GM23248 (cell line): ENCODE results near the gene ZNF280C. TPM values are rescaled to one million over a fixed set of nuclear protein-coding genes. Genes with fewer than 3 reads are reported as not detected.

Experiments used
- DNase-seq: peaks from one replicate; pipeline ENCODE4 v3.0.0-alpha.2; 2015
- H2AFZ ChIP-seq: fragments of 200-600 bp; sonication (generic); 2 replicates; pipeline ENCODE4 v1.6.1; 2016; ENCODE audit warnings: antibody characterized with exemption
- H3F3A ChIP-seq: fragments of 200-600 bp; sonication (generic); 2 replicates; pipeline ENCODE4 v1.6.1; 2016; ENCODE audit warnings: mild to moderate bottlenecking, antibody characterized with exemption, mixed run types; ENCODE audit not compliant: insufficient read depth
- H3K27ac ChIP-seq: fragments of 200-600 bp; sonication (generic); 2 replicates; pipeline ENCODE4 v1.5.1; 2016; ENCODE audit warnings: mild to moderate bottlenecking
- H3K27me3 ChIP-seq: fragments of 200-600 bp; sonication (generic); replicated peaks from 2 replicates; pipeline ENCODE4 v1.6.1; 2016; ENCODE audit warnings: mild to moderate bottlenecking; ENCODE audit not compliant: insufficient read depth
- H3K36me3 ChIP-seq: fragments of 200-600 bp; sonication (generic); 2 replicates; pipeline ENCODE4 v1.6.1; 2016; ENCODE audit warnings: low read depth, mild to moderate bottlenecking
- H3K4me1 ChIP-seq: fragments of 200-600 bp; sonication (generic); 2 replicates; pipeline ENCODE4 v1.6.1; 2016; ENCODE audit warnings: mild to moderate bottlenecking; ENCODE audit not compliant: insufficient read depth
- H3K4me2 ChIP-seq: fragments of 200-600 bp; sonication (generic); one replicate; pipeline ENCODE4 v1.6.1; 2016; ENCODE audit warnings: mild to moderate bottlenecking; ENCODE audit not compliant: unreplicated experiment
- H3K4me3 ChIP-seq: fragments of 200-600 bp; sonication (generic); 2 replicates; pipeline ENCODE4 v1.5.1; 2016; ENCODE audit warnings: mild to moderate bottlenecking
- H3K79me2 ChIP-seq: fragments of 200-600 bp; sonication (generic); 2 replicates; pipeline ENCODE4 v1.6.1; 2016; ENCODE audit warnings: mild to moderate bottlenecking; ENCODE audit not compliant: insufficient read depth
- H3K9ac ChIP-seq: fragments of 200-600 bp; sonication (generic); 2 replicates; pipeline ENCODE4 v1.6.1; 2016; ENCODE audit warnings: mild to moderate bottlenecking
- H3K9me2 ChIP-seq: fragments of 200-600 bp; sonication (generic); 2 replicates; pipeline ENCODE4 v1.6.1; 2016; ENCODE audit warnings: mixed run types, mild to moderate bottlenecking, moderate library complexity; ENCODE audit not compliant: insufficient read depth
- H3K9me3 ChIP-seq: fragments of 200-600 bp; sonication (generic); one replicate; pipeline ENCODE4 v1.6.1; 2017; ENCODE audit warnings: low read depth
- H4K20me1 ChIP-seq: fragments of 200-600 bp; sonication (generic); 2 replicates; pipeline ENCODE4 v1.6.0; 2016; ENCODE audit not compliant: insufficient read depth
- EZH2 ChIP-seq: fragments of 200-600 bp; sonication (generic); IDR thresholded peaks from 2 replicates; pipeline ENCODE4 v1.6.1; 2018; ENCODE audit warnings: antibody characterized with exemption, mild to moderate bottlenecking; ENCODE audit not compliant: insufficient read depth, poor library complexity, severe bottlenecking
- EZH2phosphoT487 ChIP-seq: fragments of 200-600 bp; sonication (generic); IDR thresholded peaks from 2 replicates; pipeline ENCODE4 v1.6.1; 2018; ENCODE audit warnings: antibody characterized with exemption, moderate library complexity, mild to moderate bottlenecking, low read depth; ENCODE audit not compliant: insufficient read depth
- WGBS, 2 experiments: methylation state at CpG; one replicate each; pipeline ENCODE4 v1.1.6; 2015 to 2017; ENCODE audit warnings: low lambda C conversion rate in 2 of 2, low coverage in 1 of 2; ENCODE audit errors: missing lambda C conversion rate in 2 of 2; 5-methylcytosine and 5-hydroxymethylcytosine counted together
- in situ Hi-C: fragments of 300-500 bp; cut with MboI; formaldehyde crosslinking; loops from 2 replicates; pipeline ENCODE4 v1.15.0; 2020
- polyA plus RNA-seq: library from polyadenylated mRNA; unstranded; fragments of >200 nt; fragmentation: Nextera tagmentation; extraction: Ambion mirVana; gene quantifications from 2 replicates; pipeline ENCODE4 v1.2.1, GENCODE V29; 2016
- total RNA-seq: library from RNA; depleted of rRNA; stranded (reverse); fragments of >200 nt; shearing (Covaris generic); gene quantifications from 2 replicates; pipeline ENCODE4 v1.2.3, GENCODE V29; 2014

The ZNF280C gene
- total and polyA plus RNA-seq, 2 experiments from 2014 or later: 2.0 to 3.4 TPM

GRCh38 chrX:130190801-130191200 is 77.9 kb downstream of the ZNF280C start:
- Histone ChIP-seq H3K27me3 (no peaks in the 10 kb centered on the region), H3K4me2 (no peak overlapping the region), H3K9me3 (no peaks in the 10 kb centered on the region), H2AFZ (no peak overlapping the region), H3K9ac (no peak overlapping the region), H3K4me1 (no peaks in the 10 kb centered on the region), H4K20me1 (no peaks in the 10 kb centered on the region), H3K36me3 (no peaks in the 10 kb centered on the region), H3K27ac (no peak overlapping the region), H3K9me2 (no peaks in the 10 kb centered on the region), H3K4me3 (no peak overlapping the region), H3F3A (no peaks in the 10 kb centered on the region), H3K79me2 (no peaks in the 10 kb centered on the region)
- TF ChIP-seq EZH2 (no peak), EZH2phosphoT487 (no peak)
- 71% methylated on average over 2 of the region's 4 CpGs; no CpG with 5 or more reads in 1 of the 2 experiments for WGBS, 2 experiments
- DNase-seq: no peak
- in situ Hi-C loops: loop anchor here (10.0 to 25.0 kb wide), 2 partner anchors 116 to 254 kb away; no protein-coding TSS in a partner anchor

GRCh38 chrX:130186651-130187050 is 82.0 kb downstream of the ZNF280C start:
- no peak overlapping the region for H3K9ac ChIP-seq
- no peaks in the 10 kb centered on the region for H3K4me1 ChIP-seq
- H3K36me3 ChIP-seq: no peaks in the 10 kb centered on the region
- no peaks in the 10 kb centered on the region for H3K9me2 ChIP-seq
- no peaks in the 10 kb centered on the region for H3K27me3 ChIP-seq
- H3F3A ChIP-seq: no peaks in the 10 kb centered on the region
- no peaks in the 10 kb centered on the region for H3K79me2 ChIP-seq
- no peak overlapping the region for H3K4me3 ChIP-seq
- no peaks in the 10 kb centered on the region for H4K20me1 ChIP-seq
- no peak overlapping the region for H3K4me2 ChIP-seq
- H3K9me3 ChIP-seq: no peaks in the 10 kb centered on the region
- no peak overlapping the region for H3K27ac ChIP-seq
- TF ChIP-seq EZH2 (no peak), EZH2phosphoT487 (no peak)
- H2AFZ ChIP-seq: no peak overlapping the region
- in situ Hi-C loops: loop anchor here (25.0 kb wide), 1 partner anchor 249 kb away; no protein-coding TSS in a partner anchor
- WGBS, 2 experiments: 26 to 29% methylated on average over 3 of the region's 4 CpGs
- DNase-seq: no peak

- H3K27ac ChIP-seq: no peak overlapping the region
- H2AFZ ChIP-seq: no peak overlapping the region
- 14 to 23% methylated on average over 2 of the region's 2 CpGs for WGBS, 2 experiments
- no peaks in the 10 kb centered on the region for H3K9me3 ChIP-seq
- no peaks in the 10 kb centered on the region for H3K9me2 ChIP-seq
- no peak overlapping the region for H3K4me2 ChIP-seq
- no peaks in the 10 kb centered on the region for H3K36me3 ChIP-seq
- no peaks in the 10 kb centered on the region for H4K20me1 ChIP-seq
- H3F3A ChIP-seq: no peaks in the 10 kb centered on the region
- H3K9ac ChIP-seq: no peak overlapping the region
- in situ Hi-C loops: loop anchor here (25.0 kb wide), 1 partner anchor 248 kb away; no protein-coding TSS in a partner anchor
- no peak for TF ChIP-seq EZH2phosphoT487
- TF ChIP-seq EZH2: no peak
- no peaks in the 10 kb centered on the region for H3K27me3 ChIP-seq
- H3K4me3 ChIP-seq: no peak overlapping the region
- no peaks in the 10 kb centered on the region for H3K79me2 ChIP-seq
- H3K4me1 ChIP-seq: no peaks in the 10 kb centered on the region
- no peak for DNase-seq
Observed at GRCh38 chrX:130184857-130185256, 83.8 kb downstream of the ZNF280C start.

- no peaks in the 10 kb centered on the region for H3K27me3 ChIP-seq
- no peak overlapping the region for H3K4me3 ChIP-seq
- in situ Hi-C loops: loop anchor here (25.0 kb wide), 1 partner anchor 247 kb away; no protein-coding TSS in a partner anchor
- H3F3A ChIP-seq: no peaks in the 10 kb centered on the region
- DNase-seq: no peak
- H3K9me3 ChIP-seq: no peaks in the 10 kb centered on the region
- TF ChIP-seq EZH2phosphoT487 (no peak), EZH2 (no peak)
- no peak overlapping the region for H3K9ac ChIP-seq
- H4K20me1 ChIP-seq: no peaks in the 10 kb centered on the region
- no peaks in the 10 kb centered on the region for H3K9me2 ChIP-seq
- H2AFZ ChIP-seq: no peak overlapping the region
- 94 to 96% methylated on average over 11 of the region's 11 CpGs for WGBS, 2 experiments
- no peak overlapping the region for H3K27ac ChIP-seq
- no peaks in the 10 kb centered on the region for H3K4me1 ChIP-seq
- H3K79me2 ChIP-seq: no peaks in the 10 kb centered on the region
- no peaks in the 10 kb centered on the region for H3K36me3 ChIP-seq
- no peak overlapping the region for H3K4me2 ChIP-seq
Observed at GRCh38 chrX:130184168-130184567, 84.5 kb downstream of the ZNF280C start.
